MCF 10A (cell line): ENCODE results near the gene SDK2. TPM values are rescaled to one million over a fixed set of nuclear protein-coding genes. Genes with fewer than 3 reads are reported as not detected.

ENCODE experiments used
- BruUV-seq: library from RNA; stranded (reverse); fragments of 400-500 nt; replicated peaks from 2 replicates; lab custom pipeline; 2021; lab: Mats Ljungman, UMichigan
- CTCF ChIA-PET: fragments of 300-600 bp; sonication (Branson Sonifier 250); formaldehyde crosslinking; extraction: SDS; loops from one replicate; lab custom pipeline; 2021; ENCODE audit warnings: antibody characterized with exemption, inconsistent platforms; lab: Yijun Ruan, JAX
- POLR2A ChIA-PET: fragments of 300-600, 350-650 bp; sonication (Branson Sonifier 250); formaldehyde crosslinking; extraction: SDS; loops from one replicate; lab custom pipeline; 2020; ENCODE audit warnings: antibody characterized with exemption, inconsistent platforms; lab: Yijun Ruan, JAX
- DNase-seq: peaks from one replicate; pipeline ENCODE4 v3.0.0-alpha.2; 2018; ENCODE audit not compliant: unreplicated experiment
- H3K27ac Mint-ChIP-seq: one replicate; pipeline ENCODE4 v1.8.0; 2022; ENCODE audit warnings: mild to moderate bottlenecking, low read depth, mixed read lengths; ENCODE audit not compliant: unreplicated experiment
- H3K27me3 Mint-ChIP-seq: one replicate; pipeline ENCODE4 v1.8.0; 2022; ENCODE audit warnings: mixed read lengths; ENCODE audit not compliant: insufficient read depth, unreplicated experiment
- H3K36me3 Mint-ChIP-seq: one replicate; pipeline ENCODE4 v1.8.0; 2022; ENCODE audit warnings: mild to moderate bottlenecking, moderate library complexity, mixed read lengths; ENCODE audit not compliant: insufficient read depth, unreplicated experiment
- H3K4me1 Mint-ChIP-seq: one replicate; pipeline ENCODE4 v1.8.0; 2022; ENCODE audit warnings: mixed read lengths; ENCODE audit not compliant: insufficient read depth, unreplicated experiment
- H3K4me3 Mint-ChIP-seq: one replicate; pipeline ENCODE4 v1.8.0; 2022; ENCODE audit warnings: mild to moderate bottlenecking, moderate library complexity, mixed read lengths; ENCODE audit not compliant: unreplicated experiment
- H3K9me3 Mint-ChIP-seq: one replicate; pipeline ENCODE4 v1.8.0; 2022; ENCODE audit warnings: mixed read lengths; ENCODE audit not compliant: unreplicated experiment
- CTCF ChIP-seq: fragments of 200-600 bp; IDR thresholded peaks from one replicate; pipeline ENCODE4 v1.8.0; 2022; ENCODE audit warnings: antibody characterized with exemption, mild to moderate bottlenecking; ENCODE audit not compliant: unreplicated experiment
- intact Hi-C: fragments of 100-400 bp; cut with micrococcal nuclease; formaldehyde crosslinking; loops from 2 replicates; pipeline ENCODE4 v1.14.1; 2022
- total RNA-seq: library from RNA; stranded (reverse); gene quantifications from 2 replicates; pipeline ENCODE4 v1.2.3, GENCODE V29; 2022

Gene SDK2
- total RNA-seq, 1 experiment from 2014 or later: not detected

DNA sequence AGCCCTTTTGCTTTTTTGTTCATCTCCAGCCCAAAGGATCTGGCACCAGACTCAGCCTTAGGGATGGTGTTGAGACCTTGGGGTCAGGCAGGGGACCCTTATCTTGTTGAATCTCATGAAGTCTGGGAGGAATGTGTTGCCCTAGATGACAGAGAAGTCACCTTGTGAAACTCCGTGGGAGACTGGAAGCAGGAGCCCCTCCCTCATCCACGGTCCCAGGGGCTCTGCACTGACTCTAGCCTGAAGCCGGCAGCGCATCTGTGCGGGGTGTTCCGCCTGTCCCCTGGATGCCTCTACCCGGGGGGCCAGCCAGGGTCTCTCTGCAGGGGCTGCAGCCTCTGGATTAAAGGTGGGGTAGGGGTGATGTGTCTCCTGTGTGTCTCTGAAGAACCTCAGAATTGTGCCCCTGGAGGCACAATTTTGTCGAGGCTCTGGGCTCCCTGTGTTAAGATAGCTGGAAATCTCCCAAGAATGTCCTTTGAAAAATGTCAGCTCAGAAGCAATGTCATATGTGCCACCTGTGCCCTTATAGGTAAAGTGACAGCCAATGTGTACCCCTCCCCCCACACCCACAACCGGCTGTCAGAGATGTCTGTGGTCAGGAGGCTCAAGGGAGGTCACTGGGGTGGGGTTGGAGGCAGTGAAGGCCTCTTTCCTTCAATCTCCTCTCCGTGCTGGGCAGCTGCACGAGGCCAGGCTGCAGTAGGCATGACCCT is 300.3 kb downstream of the SDK2 start:
- ChIA-PET POLR2A (no interaction called here), CTCF (interaction anchor here (0.6 to 0.9 kb wide), 3 partner anchors 22 to 86 kb away, joined by 3 to 5 read pairs (median 3); no protein-coding TSS in a partner anchor)
- no peaks in the 10 kb centered on the region for H3K9me3 Mint-ChIP-seq
- no peak for DNase-seq
- H3K36me3 Mint-ChIP-seq: peaks cover 6% of the 10 kb centered on the region
- H3K4me1 Mint-ChIP-seq: peaks cover 25% of the 10 kb centered on the region
- H3K27me3 Mint-ChIP-seq: no peaks in the 10 kb centered on the region
- no TSS peak for BruUV-seq
- no peak overlapping the region for H3K4me3 Mint-ChIP-seq
- no peak overlapping the region for H3K27ac Mint-ChIP-seq
- no peak for TF ChIP-seq CTCF
- intact Hi-C loops: no loop called here

GRCh38 chr17:73343168-73343634 is 301.0 kb downstream of the SDK2 start:
- Mint-ChIP-seq H3K27me3 (no peaks in the 10 kb centered on the region), H3K9me3 (no peaks in the 10 kb centered on the region), H3K4me1 (peaks cover 25% of the 10 kb centered on the region), H3K4me3 (no peak overlapping the region), H3K27ac (no peak overlapping the region), H3K36me3 (peaks cover 6% of the 10 kb centered on the region)
- ChIA-PET POLR2A (interaction anchor here (4.6 kb wide), 1 partner anchor 33 kb away, joined by 90 read pairs; the partner anchor contains the start of gene CDC42EP4), CTCF (interaction anchor here (0.6 to 1.7 kb wide), 4 partner anchors 19 to 422 kb away, joined by 3 to 6 read pairs (median 3); no protein-coding TSS in a partner anchor)
- DNase-seq: no peak
- no peak for TF ChIP-seq CTCF
- intact Hi-C loops: no loop called here
- no TSS peak for BruUV-seq

DNA sequence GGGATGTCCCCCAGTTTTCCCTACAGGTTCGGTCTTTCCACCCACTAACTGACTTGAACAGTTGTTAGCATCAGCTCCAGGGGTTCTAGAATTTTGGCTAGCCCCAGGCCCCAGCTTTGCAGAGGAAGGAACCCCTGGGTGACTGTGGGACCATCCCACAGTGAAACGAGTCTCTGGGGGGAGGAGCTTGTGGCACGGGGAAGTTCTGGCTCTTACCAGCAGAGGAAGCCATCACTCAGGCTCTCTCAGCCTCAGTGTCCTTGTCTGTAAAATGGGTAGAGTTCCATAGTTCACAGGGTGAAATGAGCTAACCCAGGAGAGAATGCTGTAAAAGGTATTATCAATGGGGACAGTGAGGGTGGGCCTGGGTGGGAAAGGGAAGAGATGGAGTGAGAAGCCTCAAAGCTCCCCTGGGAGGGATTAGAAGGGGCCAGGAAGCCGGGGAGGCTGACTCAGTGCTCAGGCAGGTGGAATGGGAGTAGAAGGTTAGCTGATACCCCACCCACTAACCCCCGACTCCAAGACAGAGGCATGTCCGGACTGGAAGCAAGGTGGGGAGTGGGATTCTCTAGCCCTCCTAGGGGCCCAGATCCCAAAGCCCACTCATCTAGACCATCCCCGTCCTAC is 301.6 kb downstream of the SDK2 start:
- ChIA-PET CTCF (interaction anchor here (0.6 to 1.7 kb wide), 7 partner anchors 9 to 423 kb away, joined by 3 to 6 read pairs (median 4); no protein-coding TSS in a partner anchor), POLR2A (interaction anchor here (1.1 to 4.6 kb wide), 4 partner anchors 13 to 116 kb away, joined by 4 to 90 read pairs (median 6); partner anchors contain the start of gene CDC42EP4)
- Mint-ChIP-seq H3K9me3 (no peaks in the 10 kb centered on the region), H3K27me3 (no peaks in the 10 kb centered on the region), H3K36me3 (peaks cover 6% of the 10 kb centered on the region), H3K27ac (peak overlapping the region; percentile 54), H3K4me3 (no peak overlapping the region), H3K4me1 (peaks cover 25% of the 10 kb centered on the region)
- no peak for DNase-seq
- intact Hi-C loops: no loop called here
- no TSS peak for BruUV-seq
- no peak for TF ChIP-seq CTCF

GRCh38 chr17:73342050-73342522 is 302.2 kb downstream of the SDK2 start:
- intact Hi-C loops: no loop called here
- Mint-ChIP-seq H3K9me3 (no peaks in the 10 kb centered on the region), H3K36me3 (peaks cover 6% of the 10 kb centered on the region), H3K4me1 (peaks cover 25% of the 10 kb centered on the region), H3K27ac (peak overlapping the region; percentile 54), H3K27me3 (no peaks in the 10 kb centered on the region), H3K4me3 (peak overlapping the region; percentile 8)
- peak; percentile 93 for DNase-seq
- TF ChIP-seq CTCF: no peak
- no TSS peak for BruUV-seq
- ChIA-PET CTCF (interaction anchor here (0.7 to 1.7 kb wide), 6 partner anchors 9 to 87 kb away, joined by 4 to 6 read pairs (median 4); no protein-coding TSS in a partner anchor), POLR2A (interaction anchor here (0.8 to 4.6 kb wide), 7 partner anchors 12 to 115 kb away, joined by 3 to 90 read pairs (median 4); partner anchors contain the start of gene CDC42EP4)
